WERI-Rb-1 (cell line): Measurements from ENCODE around the gene ASB12.

Experiments used
- DNase-seq: peaks from one replicate; pipeline ENCODE4 v3.0.0-alpha.2; 2020
- H3K27ac ChIP-seq: fragments of 250-450 bp; sonication (Bioruptor Pico); 2 replicates; pipeline ENCODE4 v1.5.1; 2020; ENCODE audit warnings: mild to moderate bottlenecking, moderate library complexity
- H3K27me3 ChIP-seq: fragments of 250-450 bp; sonication (Bioruptor Pico); 2 replicates; pipeline ENCODE4 v1.5.1; 2021; ENCODE audit warnings: mild to moderate bottlenecking, low read depth, moderate library complexity; ENCODE audit not compliant: insufficient read depth, severe bottlenecking
- H3K36me3 ChIP-seq: fragments of 250-450 bp; sonication (Bioruptor Pico); 2 replicates; pipeline ENCODE4 v1.5.1; 2020; ENCODE audit warnings: mild to moderate bottlenecking, moderate library complexity
- H3K4me3 ChIP-seq: 2 replicates; pipeline ENCODE4 v1.5.1; 2011; ENCODE audit warnings: low read depth, mild to moderate bottlenecking, control low read depth, low read length
- H3K9me3 ChIP-seq: fragments of 250-450 bp; sonication (Bioruptor Pico); 2 replicates; pipeline ENCODE4 v1.5.1; 2021; ENCODE audit warnings: mild to moderate bottlenecking, moderate library complexity; ENCODE audit not compliant: severe bottlenecking
- TF ChIP-seq, protein P1 (sequence below): IDR thresholded peaks from 2 replicates; pipeline ENCODE4 v1.5.1; 2011; ENCODE audit warnings: low read depth, mild to moderate bottlenecking, control low read depth, inconsistent platforms, low read length

ASB12 gene

DNA sequence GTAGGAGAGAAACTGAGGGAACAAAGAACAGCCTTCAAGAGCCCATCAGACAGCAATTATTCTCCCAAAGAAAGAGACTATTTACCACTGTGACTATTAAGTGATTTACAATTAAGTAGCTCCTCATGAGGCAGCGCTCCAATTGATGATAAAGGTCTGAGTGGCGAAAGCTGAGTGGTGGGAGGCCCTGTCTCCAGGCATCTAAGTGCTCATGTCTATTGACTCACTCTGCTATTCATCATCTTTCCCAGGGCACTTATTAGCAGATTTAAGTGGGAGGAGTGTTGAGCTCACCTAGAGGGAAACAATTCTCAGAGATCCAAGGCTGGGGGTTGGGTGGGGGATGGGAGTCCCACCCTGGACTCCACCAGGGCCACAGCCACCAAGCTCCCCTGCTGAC lies 48.2 kb downstream of the ASB12 start:
- Histone ChIP-seq H3K9me3 (no peaks in the 10 kb centered on the region), H3K27me3 (no peaks in the 10 kb centered on the region)
- no peak for DNase-seq

DNA sequence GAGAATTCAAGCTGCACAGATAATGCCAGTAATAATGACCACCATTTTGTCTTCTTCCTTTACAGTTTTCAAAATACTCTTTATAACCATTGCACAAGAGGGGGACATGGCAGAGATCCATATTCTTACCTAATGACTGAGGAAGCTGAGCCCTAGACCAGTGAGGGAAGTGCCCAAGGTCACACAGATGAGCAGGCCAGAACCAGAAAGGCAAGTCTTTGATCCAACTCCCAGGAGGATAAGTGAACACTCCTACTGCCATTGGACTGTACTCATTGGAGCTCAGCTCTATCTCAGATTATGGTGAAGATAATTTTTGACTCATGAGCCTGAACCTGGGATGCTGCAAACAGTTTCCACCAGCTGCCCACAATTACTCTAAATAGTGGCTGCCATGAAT lies 53.5 kb downstream of the ASB12 start:
- Histone ChIP-seq H3K27ac (no peak overlapping the region), H3K4me3 (no peak overlapping the region), H3K27me3 (no peaks in the 10 kb centered on the region), H3K36me3 (no peaks in the 10 kb centered on the region), H3K9me3 (no peaks in the 10 kb centered on the region)
- TF ChIP-seq, protein P1, sequence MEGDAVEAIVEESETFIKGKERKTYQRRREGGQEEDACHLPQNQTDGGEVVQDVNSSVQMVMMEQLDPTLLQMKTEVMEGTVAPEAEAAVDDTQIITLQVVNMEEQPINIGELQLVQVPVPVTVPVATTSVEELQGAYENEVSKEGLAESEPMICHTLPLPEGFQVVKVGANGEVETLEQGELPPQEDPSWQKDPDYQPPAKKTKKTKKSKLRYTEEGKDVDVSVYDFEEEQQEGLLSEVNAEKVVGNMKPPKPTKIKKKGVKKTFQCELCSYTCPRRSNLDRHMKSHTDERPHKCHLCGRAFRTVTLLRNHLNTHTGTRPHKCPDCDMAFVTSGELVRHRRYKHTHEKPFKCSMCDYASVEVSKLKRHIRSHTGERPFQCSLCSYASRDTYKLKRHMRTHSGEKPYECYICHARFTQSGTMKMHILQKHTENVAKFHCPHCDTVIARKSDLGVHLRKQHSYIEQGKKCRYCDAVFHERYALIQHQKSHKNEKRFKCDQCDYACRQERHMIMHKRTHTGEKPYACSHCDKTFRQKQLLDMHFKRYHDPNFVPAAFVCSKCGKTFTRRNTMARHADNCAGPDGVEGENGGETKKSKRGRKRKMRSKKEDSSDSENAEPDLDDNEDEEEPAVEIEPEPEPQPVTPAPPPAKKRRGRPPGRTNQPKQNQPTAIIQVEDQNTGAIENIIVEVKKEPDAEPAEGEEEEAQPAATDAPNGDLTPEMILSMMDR, result no peak
- no peak for DNase-seq

More for the DNA sequence above, 48.2 kb downstream of the ASB12 start:
- Histone ChIP-seq H3K4me3 (no peak overlapping the region), H3K27ac (no peak overlapping the region), H3K36me3 (no peaks in the 10 kb centered on the region)
- TF ChIP-seq, protein P1, result no peak
